NCI-H345 treated with DMSO at 0.1 percent for 48 hours (cell line): ENCODE data around the gene RAB31.
"Not testable (repeated sequence)": the region's sequence is repeated elsewhere in the genome, so short reads cannot be mapped to it uniquely, and the experiment has no call there.

ENCODE experiments used
- DNase-seq: peaks from one replicate; lab custom pipeline; 2025; ENCODE audit not compliant: unreplicated experiment; lab: John Stamatoyannopoulos, UW

The RAB31 gene

GRCh38 chr18:9878783-9879242 is 170.7 kb downstream of the RAB31 start:
- no peak for DNase-seq

DNA sequence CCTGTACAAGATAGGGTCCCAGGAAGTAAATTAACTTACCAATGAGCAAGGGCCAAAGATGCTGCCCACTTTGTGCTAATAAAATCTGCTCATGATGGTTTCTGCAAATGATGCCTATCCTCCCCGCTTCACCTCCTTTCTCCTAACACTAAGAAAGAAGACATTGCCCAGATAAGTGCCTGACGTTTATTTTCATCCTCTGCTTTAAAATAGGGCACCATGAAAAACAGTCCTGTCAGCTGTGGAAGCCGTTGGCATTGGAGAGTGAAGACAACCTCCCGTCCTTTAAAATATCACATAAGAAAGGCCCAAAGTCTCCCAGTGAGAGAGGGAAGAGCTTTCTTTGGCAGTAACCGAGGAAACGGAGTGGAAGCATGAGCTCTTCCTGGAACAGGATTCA is 176.0 kb downstream of the RAB31 start:
- DNase-seq, result no peak

DNA sequence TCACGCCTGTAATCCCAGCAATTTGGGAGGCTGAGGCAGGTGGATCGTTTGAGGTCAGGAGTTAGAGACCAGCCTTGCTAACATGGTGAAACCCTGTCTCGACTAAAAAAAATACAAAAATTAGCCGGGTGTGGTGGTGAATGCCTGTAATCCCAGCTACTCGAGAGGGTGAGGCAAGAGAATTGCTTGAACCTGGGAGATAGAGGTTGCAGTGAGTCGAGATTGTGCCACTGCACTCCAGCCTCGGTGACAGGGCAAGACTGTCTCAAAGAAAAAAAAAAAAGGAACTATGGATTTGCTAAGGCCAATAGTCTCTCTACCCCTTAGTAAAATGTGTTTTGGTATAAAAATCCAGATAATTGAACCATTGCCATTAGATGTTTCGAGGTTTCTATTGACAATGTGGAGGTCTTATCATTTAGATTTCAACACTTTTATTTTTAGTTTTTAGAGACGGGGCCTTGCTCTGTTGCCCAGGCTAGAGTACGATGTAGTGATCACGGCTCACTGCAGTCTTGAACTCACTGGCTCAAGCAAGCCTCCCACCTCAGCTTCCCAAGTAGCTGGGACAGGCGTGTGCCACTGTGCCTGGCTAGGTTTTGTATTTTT is 176.5 kb downstream of the RAB31 start:
- no peak for DNase-seq

DNA sequence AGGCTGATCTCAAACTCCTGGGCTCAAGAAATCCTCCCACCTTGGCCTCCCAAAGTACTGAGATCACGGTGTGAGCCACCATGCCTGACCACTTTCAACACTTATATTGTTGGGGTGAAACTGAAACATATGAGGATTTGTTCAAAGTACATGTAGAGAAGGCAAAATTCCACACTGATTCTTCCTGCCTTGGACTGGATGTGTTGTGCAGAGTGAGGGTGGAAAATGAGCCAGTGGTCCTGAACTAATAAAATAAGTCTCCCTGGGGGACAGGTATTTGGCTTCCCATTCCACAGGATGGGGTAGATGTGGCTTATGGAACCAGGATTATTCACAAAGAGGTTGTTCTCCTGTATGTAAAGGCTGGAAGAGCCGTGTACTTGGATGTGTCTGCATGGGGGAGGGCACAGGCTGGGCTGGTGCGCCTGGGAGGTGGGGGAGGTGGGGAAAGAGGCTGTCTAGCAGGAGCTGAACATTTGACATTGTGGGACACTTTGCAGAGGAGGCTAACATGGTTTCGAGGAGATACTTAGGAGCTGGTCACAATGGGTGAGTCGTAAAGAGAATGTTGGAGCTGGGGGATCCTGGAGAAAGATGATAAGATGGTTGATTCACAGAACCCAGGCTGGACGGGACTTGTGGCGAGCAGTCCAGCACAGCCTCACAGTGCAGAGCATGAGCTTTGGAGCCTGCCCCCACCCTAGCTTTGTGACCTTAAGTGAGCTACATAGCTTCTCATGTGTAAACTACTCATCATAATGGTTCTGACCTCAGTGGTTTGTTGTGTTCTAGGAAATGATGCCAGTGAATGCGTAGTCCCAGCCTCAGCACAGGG is 177.3 kb downstream of the RAB31 start, which contains the start of gene TXNDC2:
TSS of gene TXNDC2 (plus strand) at position 804 of the 835 bp plus-strand sequence. CDS start 708 bp downstream, outside the sequence.
- DNase-seq, result no peak

GRCh38 chr18:9886005-9886348 is 177.9 kb downstream of the RAB31 start:
- DNase-seq, result no peak

GRCh38 chr18:9887992-9888391 is 179.9 kb downstream of the RAB31 start:
- no peak for DNase-seq

- no peak for DNase-seq
Measured at GRCh38 chr18:9890196-9890595, 182.1 kb downstream of the RAB31 start.

DNA sequence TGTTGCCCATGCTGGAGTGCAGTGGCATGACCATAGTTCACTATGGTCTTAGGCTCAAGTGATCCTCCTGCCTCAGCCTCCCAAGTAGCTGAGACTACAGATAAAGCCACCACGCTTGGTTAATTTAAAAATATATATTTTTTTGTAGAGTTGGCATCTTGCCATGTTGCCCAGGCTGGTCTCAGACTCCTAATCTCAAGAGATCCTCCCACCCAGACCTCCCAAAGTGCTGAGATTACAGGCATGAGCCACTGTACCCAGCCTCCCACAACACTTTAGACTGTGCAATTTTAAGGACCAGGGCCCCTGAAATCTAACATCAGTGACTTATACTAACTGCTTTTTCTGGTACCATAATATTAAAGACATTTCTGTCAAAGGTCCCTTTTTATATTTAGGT is 182.9 kb downstream of the RAB31 start:
- no peak for DNase-seq

- DNase-seq, result not testable (repeated sequence)
Measured at GRCh38 chr18:9891515-9891914, 183.4 kb downstream of the RAB31 start.

DNA sequence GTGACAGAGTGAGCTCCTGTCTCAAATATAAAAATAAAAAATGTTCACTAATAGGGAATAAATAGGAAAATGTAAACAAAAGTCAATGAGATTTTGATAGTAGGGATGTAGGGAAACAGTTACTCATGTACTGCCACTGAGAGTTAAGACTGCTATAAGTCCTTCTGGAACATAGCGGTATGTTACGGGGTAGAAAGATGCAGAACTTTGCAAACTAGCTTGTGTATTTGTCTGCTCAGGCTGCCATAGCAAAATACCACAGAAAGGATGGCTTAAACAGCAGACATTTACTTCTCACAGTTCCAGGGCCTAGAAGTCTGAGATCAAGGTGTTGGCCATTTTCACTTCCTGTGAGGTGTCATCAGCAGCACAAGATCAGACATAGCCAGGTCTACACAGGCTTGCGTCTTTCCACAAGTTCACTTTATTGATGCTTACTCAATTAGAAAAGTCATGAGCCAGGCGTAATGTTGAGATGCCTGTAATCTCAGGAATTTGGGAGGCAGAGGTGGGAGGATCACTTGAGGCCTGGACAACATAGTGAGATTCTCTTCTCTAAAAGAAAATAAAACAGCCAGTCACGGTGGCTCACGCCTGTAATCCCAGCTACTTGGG is 186.5 kb downstream of the RAB31 start:
- DNase-seq, result no peak

DNA sequence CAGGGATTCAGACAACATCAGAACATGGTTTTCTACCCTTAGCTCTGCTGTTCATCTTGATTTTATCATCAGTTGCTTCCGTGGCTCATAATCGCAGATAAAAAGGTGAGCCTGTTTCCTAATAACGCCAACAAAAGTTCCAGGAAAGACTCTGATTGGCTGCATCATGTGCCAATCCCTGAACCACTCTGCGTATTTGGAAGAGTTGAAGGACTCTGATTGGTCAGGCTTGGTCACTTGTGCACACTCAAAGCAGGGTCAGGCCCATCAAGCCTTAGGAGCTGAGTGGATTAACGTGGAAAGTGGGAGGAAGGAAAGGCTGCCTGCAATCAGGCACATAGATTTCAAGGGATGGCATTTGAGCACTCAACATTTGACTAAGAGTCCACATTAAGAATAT is 189.0 kb downstream of the RAB31 start:
- DNase-seq, result no peak

DNA sequence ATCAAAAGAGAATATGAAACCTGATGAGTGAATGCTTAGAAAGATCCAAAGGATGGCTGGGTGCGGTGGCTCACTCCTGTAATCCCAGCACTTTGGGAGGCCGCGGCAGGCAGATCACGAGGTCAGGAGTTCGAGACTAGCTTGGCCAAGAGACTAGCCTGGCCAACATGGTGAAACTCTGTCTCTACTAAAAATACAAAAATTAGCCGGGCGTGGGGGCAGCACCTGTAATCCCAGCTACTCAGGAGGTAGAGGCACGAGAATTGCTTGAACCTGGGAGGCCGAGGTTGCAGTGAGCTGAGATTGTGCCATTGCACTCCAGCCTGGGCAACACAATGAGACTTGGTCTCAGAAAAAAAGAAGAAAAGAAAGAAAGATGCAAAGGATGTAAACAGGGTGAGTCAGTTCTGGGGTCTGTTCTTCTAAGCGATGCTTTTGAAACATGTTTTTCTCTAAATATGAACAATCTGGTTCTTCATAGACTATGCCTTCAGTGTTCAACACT is 189.7 kb downstream of the RAB31 start:
- DNase-seq, result not testable (repeated sequence)

GRCh38 chr18:9898792-9899549 is 190.9 kb downstream of the RAB31 start:
- no peak for DNase-seq

GRCh38 chr18:9899550-9899930 is 191.4 kb downstream of the RAB31 start:
- not testable (repeated sequence) for DNase-seq

- DNase-seq, result no peak
Measured at GRCh38 chr18:9900699-9901098, 192.6 kb downstream of the RAB31 start.

GRCh38 chr18:9901377-9901776 is 193.3 kb downstream of the RAB31 start:
- DNase-seq, result no peak

- DNase-seq, result not testable (repeated sequence)
Measured at GRCh38 chr18:9902264-9902663, 194.2 kb downstream of the RAB31 start.

- DNase-seq, result no peak
Measured at GRCh38 chr18:9902832-9903231, 194.7 kb downstream of the RAB31 start.

- no peak for DNase-seq
Measured at GRCh38 chr18:9905401-9905922, 197.4 kb downstream of the RAB31 start.

GRCh38 chr18:9906481-9906880 is 198.4 kb downstream of the RAB31 start:
- no peak for DNase-seq

DNA sequence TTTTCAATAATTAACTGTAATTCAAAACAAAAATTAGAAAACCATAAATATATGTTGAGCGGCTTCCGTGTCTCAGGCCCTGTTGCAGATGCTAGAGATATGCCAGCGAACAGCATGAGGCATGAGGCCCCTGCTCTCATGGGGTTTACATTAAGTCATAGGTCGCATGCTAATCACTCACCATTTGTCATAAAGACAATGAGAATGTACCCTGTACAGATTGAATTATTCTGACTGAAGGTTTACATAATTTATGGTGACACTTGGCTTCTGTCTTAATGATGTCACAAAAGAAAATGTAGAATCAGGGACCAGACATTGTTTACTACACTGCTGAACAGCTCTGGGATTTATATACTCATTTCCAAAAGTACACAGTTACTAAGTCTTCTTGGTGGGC is 199.8 kb downstream of the RAB31 start:
- DNase-seq, result no peak
